IPS DF 4.7 (cell line): ENCODE results near the gene MNX1.

Experiments
- DNase-seq: peaks from one replicate; pipeline ENCODE4 v3.0.0-alpha.2; 2013; ENCODE audit warnings: low spot score; ENCODE audit errors: extremely low read depth

MNX1 gene

GRCh38 chr7:157003756-157004520 is 6.5 kb downstream of the MNX1 start:
- DNase-seq = no peak

- DNase-seq = no peak
Measured at GRCh38 chr7:157003445-157003755, 7.1 kb downstream of the MNX1 start.

GRCh38 chr7:157002819-157003421 is 7.5 kb downstream of the MNX1 start:
- DNase-seq = no peak

- no peak for DNase-seq
Measured at GRCh38 chr7:157001920-157002818, 8.3 kb downstream of the MNX1 start.

GRCh38 chr7:157000741-157001653 is 9.5 kb downstream of the MNX1 start:
- DNase-seq = no peak

- DNase-seq = no peak
Measured at GRCh38 chr7:156999958-157000726, 10.3 kb downstream of the MNX1 start.

GRCh38 chr7:156998988-156999957 is 11.2 kb downstream of the MNX1 start:
- no peak for DNase-seq

- no peak for DNase-seq
Measured at GRCh38 chr7:156994417-156994816, 16.0 kb downstream of the MNX1 start.

GRCh38 chr7:156993925-156994235 is 16.6 kb downstream of the MNX1 start:
- no peak for DNase-seq

GRCh38 chr7:156993021-156993924 is 17.2 kb downstream of the MNX1 start:
- DNase-seq = no peak

GRCh38 chr7:156989766-156990535 is 20.5 kb downstream of the MNX1 start:
- no peak for DNase-seq

GRCh38 chr7:156988343-156989185 is 21.9 kb downstream of the MNX1 start:
- DNase-seq = no peak

- DNase-seq = no peak
Measured at GRCh38 chr7:156986378-156986777, 24.1 kb downstream of the MNX1 start.

- no peak for DNase-seq
Measured at GRCh38 chr7:156985101-156985992, 25.1 kb downstream of the MNX1 start.

GRCh38 chr7:156984174-156984891 is 26.1 kb downstream of the MNX1 start:
- DNase-seq = no peak
